HG03565 (cell line): ENCODE results near the gene CRYBG1.
"Not testable (repeated sequence)": the region's sequence is repeated elsewhere in the genome, so short reads cannot be mapped to it uniquely, and the experiment has no call there.

Experiments
- ATAC-seq: cut with Tn5 transposase; IDR thresholded peaks from one replicate; pipeline ENCODE4 v1.9.1; 2021; ENCODE audit warnings: mild to moderate bottlenecking, moderate library complexity; ENCODE audit not compliant: unreplicated experiment

Gene CRYBG1

GRCh38 chr6:106546691-106547414 lies 186.3 kb downstream of the CRYBG1 start:
- no peak for ATAC-seq

DNA sequence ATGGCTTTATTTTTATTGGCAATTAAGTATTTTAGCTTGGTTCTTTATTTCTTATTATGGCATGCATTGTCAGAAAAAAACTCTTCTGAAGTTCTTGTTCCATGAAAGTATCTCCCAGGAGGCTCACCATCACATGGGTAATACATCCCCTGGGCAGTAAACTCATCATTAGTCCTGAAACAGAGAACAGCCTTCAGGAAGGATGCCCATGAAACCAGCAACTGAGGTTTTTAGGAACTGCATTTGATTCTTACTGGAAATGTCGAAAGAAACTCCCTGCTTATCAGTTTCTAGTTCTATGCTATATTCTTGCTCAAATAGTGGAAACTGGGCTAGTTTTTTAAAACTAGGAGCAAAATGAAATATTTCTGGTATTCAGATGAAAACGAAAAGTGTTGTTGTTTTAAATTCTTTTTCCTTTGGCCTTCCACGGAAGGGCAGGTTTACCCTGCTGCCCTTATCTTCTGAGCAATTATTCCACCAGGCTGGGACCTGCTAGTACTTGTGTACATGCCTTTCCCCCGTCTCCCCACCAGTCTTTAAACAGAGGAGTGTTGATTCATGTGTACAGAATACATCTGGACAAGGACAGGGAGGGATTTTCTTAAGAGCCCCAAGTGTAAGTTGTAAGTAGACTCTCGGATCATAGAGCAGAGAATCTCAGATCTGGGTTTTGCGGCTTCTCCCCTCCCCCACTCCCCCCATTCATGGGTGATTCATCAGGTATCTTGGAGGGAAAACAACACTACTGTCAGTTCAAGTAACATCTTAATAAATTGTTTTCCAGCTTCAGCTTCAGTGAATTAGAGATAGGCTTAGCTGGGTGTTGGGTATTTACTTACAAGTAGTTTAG lies 187.3 kb downstream of the CRYBG1 start:
- no peak for ATAC-seq

DNA sequence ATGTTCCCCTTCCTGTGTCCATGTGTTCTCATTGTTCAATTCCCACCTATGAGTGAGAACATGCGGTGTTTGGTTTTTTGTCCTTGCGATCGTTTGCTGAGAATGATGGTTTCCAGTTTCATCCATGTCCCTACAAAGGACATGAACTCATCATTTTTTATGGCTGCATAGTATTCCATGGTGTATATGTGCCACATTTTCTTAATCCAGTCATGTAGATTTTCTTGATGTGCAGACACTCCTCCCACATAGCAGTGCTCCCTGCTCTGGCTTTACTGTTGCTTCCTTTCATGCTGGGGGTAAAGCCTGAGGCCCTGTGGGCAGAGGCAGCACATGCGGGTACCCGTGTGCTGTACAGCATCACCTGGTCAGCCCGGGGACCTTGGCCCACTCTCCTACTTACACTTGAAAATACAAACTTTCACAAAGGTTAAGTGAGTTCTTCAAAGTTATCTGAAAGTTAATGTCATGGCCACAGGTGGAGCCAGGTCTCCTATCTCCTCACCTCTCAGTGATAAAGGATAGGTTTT lies 188.5 kb downstream of the CRYBG1 start:
- ATAC-seq = not testable (repeated sequence)

- no peak for ATAC-seq
These were observed 189.0 kb downstream of the CRYBG1 start for GRCh38 chr6:106549521-106549920.

DNA sequence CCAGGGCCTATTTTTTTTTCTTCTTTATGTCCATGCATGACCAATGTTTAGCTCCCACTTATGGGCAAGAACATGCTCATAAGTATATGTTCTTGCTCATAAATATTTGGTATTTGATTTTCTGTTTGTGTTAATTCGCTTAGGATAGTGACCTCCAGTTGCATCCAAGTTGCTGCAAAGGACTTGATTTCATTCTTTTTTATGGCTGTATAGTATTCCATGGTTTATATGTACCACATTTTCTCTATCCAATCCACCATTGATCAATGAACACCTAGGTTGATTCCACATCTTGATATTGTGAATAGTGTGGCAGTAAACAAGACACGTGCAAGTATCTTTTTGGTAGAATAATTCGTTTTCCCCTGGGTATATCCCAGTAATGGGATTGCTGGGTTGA lies 190.6 kb downstream of the CRYBG1 start:
- ATAC-seq = no peak

DNA sequence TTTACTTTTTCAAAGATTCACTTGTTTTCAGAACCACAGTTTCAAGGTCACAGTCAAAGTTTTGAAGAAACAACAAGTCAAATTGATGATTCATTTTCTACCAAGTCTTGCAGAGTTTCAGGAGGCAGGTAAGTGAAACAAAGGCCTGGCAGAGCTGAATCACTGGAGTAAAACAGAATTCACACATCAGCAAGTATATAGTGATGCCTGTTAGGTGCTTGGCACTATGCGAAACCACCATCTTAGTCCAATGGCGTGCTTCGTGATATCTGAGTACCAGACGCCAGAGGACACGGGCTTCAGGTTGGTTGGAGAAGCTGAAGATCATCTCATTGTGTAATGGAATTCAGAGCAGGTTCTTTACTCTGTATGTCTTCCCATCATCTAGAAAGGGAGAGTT lies 192.9 kb downstream of the CRYBG1 start:
- ATAC-seq = no peak

- no peak for ATAC-seq
These were observed 195.2 kb downstream of the CRYBG1 start for GRCh38 chr6:106555767-106556166.

DNA sequence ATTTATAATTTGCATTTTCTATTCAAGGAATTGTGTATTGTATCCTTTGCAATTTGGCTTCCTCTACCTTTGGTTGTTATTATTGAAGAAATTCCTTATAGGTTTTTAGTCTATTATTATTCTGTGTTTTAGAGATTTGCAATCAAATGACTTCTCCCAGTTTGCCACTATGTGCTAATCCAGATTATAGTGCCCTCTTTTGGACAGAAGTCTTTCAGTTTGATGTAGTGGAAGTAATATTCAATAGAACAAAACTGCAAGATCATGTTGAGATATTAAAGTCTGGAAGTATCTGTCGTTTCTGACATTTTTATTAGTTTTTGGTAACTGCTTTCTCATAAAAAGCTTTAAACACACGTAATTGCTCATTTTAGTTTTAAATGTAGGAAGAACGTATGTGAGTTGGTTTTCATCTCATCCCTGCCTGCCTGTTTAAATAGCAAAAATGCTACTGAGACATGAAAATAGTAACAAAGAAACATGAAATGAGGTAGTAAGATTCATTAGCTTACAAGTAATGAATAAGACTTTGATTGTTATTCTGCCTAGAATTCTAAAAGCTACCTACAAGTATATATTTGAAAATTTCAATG lies 195.9 kb downstream of the CRYBG1 start:
- no peak for ATAC-seq

- no peak for ATAC-seq
These were observed 197.3 kb downstream of the CRYBG1 start for GRCh38 chr6:106557837-106558236.

DNA sequence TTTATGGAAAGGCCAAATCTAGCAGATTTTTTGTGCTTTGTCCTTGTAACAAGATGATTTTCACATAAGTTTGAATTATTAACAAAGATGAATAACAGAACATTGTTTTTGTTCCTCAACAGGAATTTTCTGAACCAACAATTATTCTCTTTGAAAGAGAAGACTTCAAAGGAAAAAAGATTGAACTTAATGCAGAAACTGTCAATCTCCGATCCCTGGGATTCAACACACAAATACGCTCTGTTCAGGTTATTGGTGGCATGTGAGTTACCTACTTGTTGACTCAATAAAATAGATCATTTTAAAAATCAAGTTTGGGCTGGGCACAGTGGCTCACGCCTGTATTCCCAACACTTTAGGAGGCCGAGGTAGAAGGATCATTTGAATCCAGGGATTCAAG lies 197.8 kb downstream of the CRYBG1 start:
- ATAC-seq = no peak

GRCh38 chr6:106559659-106560058 lies 199.1 kb downstream of the CRYBG1 start:
- not testable (repeated sequence) for ATAC-seq

- ATAC-seq = no peak
These were observed 200.6 kb downstream of the CRYBG1 start for GRCh38 chr6:106560996-106561685.

- ATAC-seq = no peak
These were observed 201.3 kb downstream of the CRYBG1 start for GRCh38 chr6:106561686-106562405.

GRCh38 chr6:106563614-106564013 lies 203.1 kb downstream of the CRYBG1 start:
- no peak for ATAC-seq

DNA sequence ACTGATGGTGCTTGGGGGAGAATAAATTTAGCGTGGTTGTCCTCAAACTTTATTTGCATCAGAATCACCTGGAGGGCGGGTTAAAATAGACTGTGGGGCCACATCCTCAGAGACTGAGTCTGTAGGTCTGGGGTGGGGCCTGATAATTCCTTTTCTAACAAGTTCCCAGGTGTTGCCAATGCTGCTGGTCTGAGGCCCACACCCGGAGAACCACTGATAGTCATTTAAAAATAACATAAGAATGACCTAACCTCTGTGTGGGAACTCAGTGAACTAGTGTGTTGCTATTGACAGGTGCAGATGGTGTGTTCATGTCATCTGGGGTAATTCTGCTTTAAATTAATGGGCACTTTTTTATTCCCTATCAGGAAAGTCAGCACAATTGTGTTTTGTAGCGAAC lies 204.0 kb downstream of the CRYBG1 start:
- no peak for ATAC-seq

DNA sequence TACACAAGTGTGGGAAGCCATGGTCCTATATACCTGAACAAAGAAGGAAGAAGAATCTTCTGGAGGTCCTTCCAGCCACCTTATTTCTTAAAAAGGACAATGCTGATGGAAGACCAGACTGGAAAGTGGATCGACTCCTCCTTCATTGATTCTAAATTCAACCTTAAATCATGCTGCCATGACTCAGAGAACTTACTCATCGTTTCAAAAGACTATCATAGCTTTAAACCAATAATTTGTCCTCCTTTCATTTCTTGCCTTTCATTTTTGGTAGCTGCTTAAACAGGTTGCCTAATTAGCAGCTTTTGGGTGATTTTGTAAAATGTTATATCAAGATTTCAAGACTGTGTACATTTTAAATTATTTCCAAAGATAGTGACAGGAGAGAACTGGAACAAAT lies 208.0 kb downstream of the CRYBG1 start:
- ATAC-seq = no peak

DNA sequence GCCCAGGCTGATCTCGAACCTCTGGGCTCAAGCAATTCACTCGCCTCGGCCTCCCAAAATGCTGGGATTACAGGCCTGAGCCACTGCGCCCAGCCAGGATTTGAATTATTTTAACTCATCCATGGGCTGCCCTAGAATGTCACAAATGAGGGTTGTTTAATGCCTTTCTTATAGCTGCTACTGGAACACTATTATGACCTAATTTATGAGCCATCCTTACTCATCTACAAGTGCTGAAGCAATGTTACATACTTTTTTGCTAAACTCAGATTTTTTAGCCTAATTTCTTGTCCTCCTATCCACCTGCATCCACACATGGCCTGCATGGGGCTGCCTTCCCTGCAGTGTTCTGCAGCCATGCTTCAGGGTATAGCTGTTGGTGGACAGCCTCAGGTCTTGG lies 208.9 kb downstream of the CRYBG1 start:
- no peak for ATAC-seq

GRCh38 chr6:106572436-106572835 lies 211.9 kb downstream of the CRYBG1 start:
- no peak for ATAC-seq

- ATAC-seq = no peak
These were observed 212.5 kb downstream of the CRYBG1 start for GRCh38 chr6:106572875-106573585.
